ENCODE measurements around the gene OTUD5. TPM values are rescaled to one million over a fixed set of nuclear protein-coding genes. Genes with fewer than 3 reads are reported as not detected.

OTUD5 gene
- total RNA-seq, 4 donors from 2014 or later: 39.4 to 96.9 (median 40.6) TPM

GRCh38 chrX:48911412-48912182, 45.8 kb downstream of the OTUD5 start, which contains the start of gene SLC35A2:
TSS of gene SLC35A2 (minus strand) at chrX:48911646. CDS start at chrX:48911636, 10 bp downstream.
- in situ Hi-C loops (cut with MboI; ENCODE audit: low pct_ligation_motif_present in 1 of 4, low pct_unique_long_range_greater_than_20kb in 1 of 4, low sequenced_read_pairs in 3 of 4) (loop anchor here in 1 of 4 donors (25.0 kb wide), 1 partner anchor 274 kb away; no protein-coding TSS in a partner anchor), intact Hi-C loops (cut with DNase I; ENCODE audit: low total_unique reads) (no loop called here)
- Histone ChIP-seq H3K4me1 (peaks cover 0 to 17% (median 7%) of the 10 kb centered on the region in 4 donors), H3K9me3 (no peaks in the 10 kb centered on the region), H3K27ac (peak within 1 kb of the TSS; percentile 81 to 91 (median 88)), H3K27me3 (no peaks in the 10 kb centered on the region), H3K4me3 (peak within 1 kb of the TSS; percentile 51 to 82 (median 66)), H3K36me3 (no peaks in the 10 kb centered on the region)
- TF ChIP-seq POLR2A (IDR thresholded peaks at IDR 0.05): peak; percentile 73
- no peak for TF ChIP-seq EP300 (IDR thresholded peaks at IDR 0.05; ENCODE audit: low read depth)
- TF ChIP-seq POLR2AphosphoS5 (IDR thresholded peaks at IDR 0.05): peak; percentile 67 to 85 (median 83)
- DNase-seq: peak; percentile 89
- 0 to 45% methylated on average over 4 to 60 of the region's 60 CpGs for WGBS, 2 donors (ENCODE audit: low coverage in 1 of 2)

- TF ChIP-seq EP300 (IDR thresholded peaks at IDR 0.05; ENCODE audit: low read depth) (no peak), POLR2AphosphoS5 (IDR thresholded peaks at IDR 0.05) (no peak), CTCF (IDR thresholded peaks at IDR 0.05) (no peak), POLR2A (IDR thresholded peaks at IDR 0.05) (no peak)
Measured at GRCh38 chrX:48910926-48911411, 46.4 kb downstream of the OTUD5 start.

GRCh38 chrX:48909703-48910294, 47.6 kb downstream of the OTUD5 start:
- TF ChIP-seq POLR2A (IDR thresholded peaks at IDR 0.05) (no peak), CTCF (IDR thresholded peaks at IDR 0.05) (no peak), POLR2AphosphoS5 (IDR thresholded peaks at IDR 0.05) (no peak), EP300 (IDR thresholded peaks at IDR 0.05; ENCODE audit: low read depth) (no peak)
- no peak for DNase-seq
- H3K27me3 ChIP-seq: no peaks in the 10 kb centered on the region
- 92% methylated on average over 16 of the region's 17 CpGs; no CpG with 5 or more reads in 1 of the 2 donors for whole genome bisulfite sequencing, 2 donors (ENCODE audit: low coverage in 1 of 2)
- no peak overlapping the region for H3K4me3 ChIP-seq
- in situ Hi-C loops (cut with MboI; ENCODE audit: low pct_ligation_motif_present in 1 of 4, low pct_unique_long_range_greater_than_20kb in 1 of 4, low sequenced_read_pairs in 3 of 4) (loop anchor here in 1 of 4 donors (25.0 kb wide), 1 partner anchor 272 kb away; no protein-coding TSS in a partner anchor), intact Hi-C loops (cut with DNase I; ENCODE audit: low total_unique reads) (no loop called here)
- H3K36me3 ChIP-seq: no peaks in the 10 kb centered on the region
- H3K4me1 ChIP-seq: peaks cover 0 to 14% (median 6%) of the 10 kb centered on the region in 4 donors
- H3K27ac ChIP-seq: no peak overlapping the region
- no peaks in the 10 kb centered on the region for H3K9me3 ChIP-seq

More at GRCh38 chrX:48910926-48911411, 46.4 kb downstream of the OTUD5 start:
- in situ Hi-C loops (cut with MboI; ENCODE audit: low pct_ligation_motif_present in 1 of 4, low pct_unique_long_range_greater_than_20kb in 1 of 4, low sequenced_read_pairs in 3 of 4): loop anchor here in 1 of 4 donors (25.0 kb wide), 1 partner anchor 274 kb away; no protein-coding TSS in a partner anchor
- no peak for DNase-seq
- Histone ChIP-seq H3K4me1 (peaks cover 0 to 14% (median 6%) of the 10 kb centered on the region in 4 donors), H3K27ac (peak overlapping the region; percentile 81 to 91 (median 88)), H3K27me3 (no peaks in the 10 kb centered on the region), H3K9me3 (no peaks in the 10 kb centered on the region), H3K36me3 (no peaks in the 10 kb centered on the region), H3K4me3 (peak overlapping the region; percentile 51 to 82 (median 66))
- intact Hi-C loops (cut with DNase I; ENCODE audit: low total_unique reads): no loop called here
- 31% methylated on average over 12 of the region's 12 CpGs; no CpG with 5 or more reads in 1 of the 2 donors for WGBS, 2 donors (ENCODE audit: low coverage in 1 of 2)

GRCh38 chrX:48908600-48908999, 48.8 kb downstream of the OTUD5 start:
- no peaks in the 10 kb centered on the region for H3K36me3 ChIP-seq
- WGBS, 2 donors (ENCODE audit: low coverage in 1 of 2): 33% methylated on average over 1 of the region's 1 CpG; no CpG with 5 or more reads in 1 of the 2 donors
- no peak for DNase-seq
- no peak overlapping the region for H3K4me3 ChIP-seq
- intact Hi-C loops (cut with DNase I; ENCODE audit: low total_unique reads): no loop called here
- no peak overlapping the region for H3K27ac ChIP-seq
- peaks cover 0 to 14% (median 6%) of the 10 kb centered on the region in 4 donors for H3K4me1 ChIP-seq
- TF ChIP-seq CTCF (IDR thresholded peaks at IDR 0.05) (no peak), POLR2AphosphoS5 (IDR thresholded peaks at IDR 0.05) (no peak), EP300 (IDR thresholded peaks at IDR 0.05; ENCODE audit: low read depth) (no peak), POLR2A (IDR thresholded peaks at IDR 0.05) (no peak)
- in situ Hi-C loops (cut with MboI; ENCODE audit: low pct_ligation_motif_present in 1 of 4, low pct_unique_long_range_greater_than_20kb in 1 of 4, low sequenced_read_pairs in 3 of 4): loop anchor here in 1 of 4 donors (25.0 kb wide), 1 partner anchor 271 kb away; no protein-coding TSS in a partner anchor
- H3K9me3 ChIP-seq: no peaks in the 10 kb centered on the region
- no peaks in the 10 kb centered on the region for H3K27me3 ChIP-seq
